Tibial artery (tissue), 4 donors: ENCODE results near the gene SMG7.

ENCODE experiments used
- DNase-seq, 2 donors: peaks; one replicate each; pipeline ENCODE4 v3.0.0-alpha.2; 2019
- H3K27ac ChIP-seq, 2 donors: fragments of 200-600 bp; sonication (generic) in 1 of 2; 1 replicate in 1 of 2; 2 replicates in 1 of 2; pipeline ENCODE4 v1.5.1; 2018 to 2019; ENCODE audit warnings: mild to moderate bottlenecking in 1 of 2
- H3K27me3 ChIP-seq, 2 donors: fragments of 200-600 bp; sonication (generic) in 1 of 2; one replicate each; pipeline versions ENCODE4 v1.5.1 to v1.6.0; 2016 to 2019
- H3K36me3 ChIP-seq, 3 donors: fragments of 200-600 bp; sonication (generic) in 2 of 3; one replicate each; pipeline ENCODE4 v1.5.1; 2016 to 2019; ENCODE audit warnings: mild to moderate bottlenecking in 2 of 3
- H3K4me1 ChIP-seq, 4 donors: fragments of 200-600 bp; sonication (generic) in 2 of 4; 1 replicate in 3 of 4; 2 replicates in 1 of 4; pipeline ENCODE4 v1.5.1; 2016 to 2019
- H3K4me3 ChIP-seq, 2 donors: fragments of 200-600 bp; sonication (generic) in 1 of 2; 1 replicate in 1 of 2; 2 replicates in 1 of 2; pipeline ENCODE4 v1.5.1; 2018 to 2019; ENCODE audit warnings: mild to moderate bottlenecking in 2 of 2
- H3K9me3 ChIP-seq, 3 donors: fragments of 200-600 bp; sonication (generic) in 1 of 3; one replicate each; pipeline ENCODE4 v1.5.1; 2016 to 2019
- CTCF ChIP-seq, 2 experiments: fragments of 200-600 bp in 1 of 2; fragments of 450-650 bp in 1 of 2; IDR thresholded peaks; one replicate each; pipeline ENCODE4 v1.5.1; 2017 to 2019; ENCODE audit warnings: antibody characterized with exemption in 2 of 2, mild to moderate bottlenecking in 1 of 2, moderate library complexity in 1 of 2
- intact Hi-C: fragments of 100-400 bp; cut with DNase I; formaldehyde crosslinking; loops from one replicate; pipeline ENCODE4 v1.15.0; 2023; ENCODE audit warnings: low total_unique reads

The SMG7 gene

GRCh38 chr1:183544598-183545297 is 72.4 kb downstream of the SMG7 start:
- H3K27ac ChIP-seq, result no peak overlapping the region

GRCh38 chr1:183546427-183546826 is 74.1 kb downstream of the SMG7 start:
- no peak for TF ChIP-seq CTCF (IDR thresholded peaks at IDR 0.05)
- H3K9me3 ChIP-seq, result no peaks in the 10 kb centered on the region
- DNase-seq, result no peak
- peaks cover 42 to 81% (median 68%) of the 10 kb centered on the region in 3 donors for H3K36me3 ChIP-seq
- no peaks in the 10 kb centered on the region for H3K27me3 ChIP-seq
- no peak overlapping the region for H3K4me3 ChIP-seq
- intact Hi-C loops, result no loop called here
- H3K4me1 ChIP-seq, result peaks cover 0 to 12% (median 0%) of the 10 kb centered on the region in 4 donors
- peak overlapping the region; percentile 14 to 49 for H3K27ac ChIP-seq

More at GRCh38 chr1:183544598-183545297, 72.4 kb downstream of the SMG7 start:
- no peak for DNase-seq
- intact Hi-C loops, result no loop called here
- Histone ChIP-seq H3K36me3 (peaks cover 44 to 81% (median 65%) of the 10 kb centered on the region in 3 donors), H3K4me3 (no peak overlapping the region), H3K9me3 (no peaks in the 10 kb centered on the region), H3K4me1 (peaks cover 0 to 12% (median 0%) of the 10 kb centered on the region in 4 donors), H3K27me3 (no peaks in the 10 kb centered on the region)
- no peak for TF ChIP-seq CTCF (IDR thresholded peaks at IDR 0.05)

- H3K9me3 ChIP-seq, result no peaks in the 10 kb centered on the region
- no peak overlapping the region for H3K4me3 ChIP-seq
- H3K27me3 ChIP-seq, result no peaks in the 10 kb centered on the region
- no peak for TF ChIP-seq CTCF (IDR thresholded peaks at IDR 0.05)
- H3K4me1 ChIP-seq, result peaks cover 0 to 12% (median 0%) of the 10 kb centered on the region in 4 donors
- DNase-seq, result no peak
- H3K36me3 ChIP-seq, result peaks cover 39 to 86% (median 75%) of the 10 kb centered on the region in 3 donors
- intact Hi-C loops, result no loop called here
- no peak overlapping the region for H3K27ac ChIP-seq
Observed at GRCh38 chr1:183548116-183548515, 75.8 kb downstream of the SMG7 start.

GRCh38 chr1:183550915-183551314 is 78.6 kb downstream of the SMG7 start:
- Histone ChIP-seq H3K4me1 (peaks cover 0 to 10% (median 0%) of the 10 kb centered on the region in 4 donors), H3K9me3 (no peaks in the 10 kb centered on the region), H3K27me3 (no peaks in the 10 kb centered on the region), H3K4me3 (no peak overlapping the region), H3K36me3 (peaks cover 26 to 86% (median 61%) of the 10 kb centered on the region in 3 donors), H3K27ac (no peak overlapping the region)
- no peak for DNase-seq
- intact Hi-C loops, result no loop called here
- TF ChIP-seq CTCF (IDR thresholded peaks at IDR 0.05), result no peak

GRCh38 chr1:183551924-183552323 is 79.6 kb downstream of the SMG7 start:
- H3K36me3 ChIP-seq, result peaks cover 26 to 77% (median 53%) of the 10 kb centered on the region in 3 donors
- no peak for DNase-seq
- no peaks in the 10 kb centered on the region for H3K9me3 ChIP-seq
- no peaks in the 10 kb centered on the region for H3K27me3 ChIP-seq
- no peak overlapping the region for H3K4me3 ChIP-seq
- TF ChIP-seq CTCF (IDR thresholded peaks at IDR 0.05), result peak in 1 of 2 experiments; percentile 18
- intact Hi-C loops, result no loop called here
- peaks cover 0 to under 1% (median 0%) of the 10 kb centered on the region in 4 donors for H3K4me1 ChIP-seq
- H3K27ac ChIP-seq, result peak overlapping the region in 1 of 2 donors; percentile 5
